Prostate gland (tissue), 2 donors: ENCODE measurements around the gene SLC25A47.

Experiments used
- CTCF ChIP-seq, 4 experiments: fragments of 200-600 bp in 2 of 4; fragments of 450-650 bp in 2 of 4; sonication (generic) in 2 of 4; IDR thresholded peaks; 1 replicate in 3 of 4; 2 replicates in 1 of 4; pipeline ENCODE4 v1.5.1; 2016 to 2019; ENCODE audit warnings: antibody characterized with exemption in 4 of 4, mild to moderate bottlenecking in 2 of 4, moderate library complexity in 2 of 4
- POLR2A ChIP-seq: fragments of 450-650 bp; IDR thresholded peaks from one replicate; pipeline ENCODE4 v1.6.1; 2016; ENCODE audit warnings: antibody characterized with exemption, mild to moderate bottlenecking

GRCh38 chr14:100313464-100314230 is 9.5 kb upstream of the SLC25A47 start:
- TF ChIP-seq CTCF (IDR thresholded peaks at IDR 0.05) (no peak), POLR2A (no peak)
